Stimulated activated CD4-positive, alpha-beta T cell treated with anti-CD3 and anti-CD28 coated beads, TNF-alpha, amount 100 ng/mL, for 24 hours (primary cell): Measurements from ENCODE around the gene MAN1C1.
A peak's percentile ranks its signal among the peaks of the same experiment; 100 is the strongest.

Experiments
- DNase-seq, 3 experiments: peaks; one replicate each; pipeline ENCODE4 v3.0.0-alpha.2; 2020; ENCODE audit warnings: low read depth in 3 of 3

MAN1C1 gene

DNA sequence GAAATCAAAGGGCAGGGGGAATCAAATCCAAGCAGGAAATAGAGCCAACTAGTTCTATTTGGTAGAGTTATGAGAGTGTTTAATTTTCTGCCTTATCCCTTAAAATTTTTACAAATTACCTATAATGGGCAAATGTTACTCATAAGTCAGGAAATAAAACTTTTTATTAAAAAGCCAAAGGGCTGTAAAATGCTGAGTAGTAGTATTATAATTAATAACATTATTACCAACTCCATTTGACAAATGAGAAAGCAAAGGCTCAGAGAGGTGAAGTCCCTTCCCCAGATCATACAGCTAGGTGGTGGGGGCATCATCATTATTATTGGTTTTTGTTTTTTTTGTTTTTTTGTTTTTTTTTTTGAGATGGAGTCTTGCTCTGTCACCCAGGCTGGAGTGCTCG lies 186.8 kb downstream of the MAN1C1 start:
- DNase-seq: no peak

DNA sequence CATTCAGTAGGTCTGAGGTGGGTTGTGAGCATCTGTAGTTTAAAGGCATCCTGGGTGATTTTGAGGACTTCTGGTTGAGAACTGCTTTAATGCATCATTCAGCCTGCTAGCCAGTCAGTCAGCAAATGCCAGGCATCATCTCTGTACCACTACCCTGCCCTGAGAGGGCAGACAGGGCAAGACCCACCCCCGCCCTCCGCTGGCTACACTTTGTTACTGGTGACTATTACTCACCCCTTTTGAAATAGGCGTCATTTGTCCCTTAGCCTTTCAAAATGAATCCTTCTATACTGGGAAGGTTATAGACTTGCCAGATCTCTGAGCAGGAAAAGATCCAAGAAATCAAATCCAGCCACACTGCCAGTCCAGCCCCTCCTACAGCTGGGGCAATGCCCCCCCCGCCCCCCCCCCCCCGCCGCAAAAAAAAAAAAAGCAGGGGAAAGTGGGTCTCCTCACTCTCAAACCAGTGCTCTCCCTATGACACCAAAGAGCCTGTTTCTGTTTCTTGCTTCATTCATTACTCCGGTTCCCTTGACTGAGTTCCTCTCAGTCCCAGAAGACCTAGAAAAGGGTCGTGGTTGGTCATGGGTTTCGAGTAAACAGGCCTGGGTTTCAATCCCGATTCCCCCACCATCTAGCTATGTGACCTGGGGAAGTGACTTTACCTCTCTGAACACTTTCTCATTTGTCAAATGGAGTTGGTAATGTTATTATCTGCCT lies 187.8 kb downstream of the MAN1C1 start:
- DNase-seq: peak in 1 of 3 experiments; percentile 47

DNA sequence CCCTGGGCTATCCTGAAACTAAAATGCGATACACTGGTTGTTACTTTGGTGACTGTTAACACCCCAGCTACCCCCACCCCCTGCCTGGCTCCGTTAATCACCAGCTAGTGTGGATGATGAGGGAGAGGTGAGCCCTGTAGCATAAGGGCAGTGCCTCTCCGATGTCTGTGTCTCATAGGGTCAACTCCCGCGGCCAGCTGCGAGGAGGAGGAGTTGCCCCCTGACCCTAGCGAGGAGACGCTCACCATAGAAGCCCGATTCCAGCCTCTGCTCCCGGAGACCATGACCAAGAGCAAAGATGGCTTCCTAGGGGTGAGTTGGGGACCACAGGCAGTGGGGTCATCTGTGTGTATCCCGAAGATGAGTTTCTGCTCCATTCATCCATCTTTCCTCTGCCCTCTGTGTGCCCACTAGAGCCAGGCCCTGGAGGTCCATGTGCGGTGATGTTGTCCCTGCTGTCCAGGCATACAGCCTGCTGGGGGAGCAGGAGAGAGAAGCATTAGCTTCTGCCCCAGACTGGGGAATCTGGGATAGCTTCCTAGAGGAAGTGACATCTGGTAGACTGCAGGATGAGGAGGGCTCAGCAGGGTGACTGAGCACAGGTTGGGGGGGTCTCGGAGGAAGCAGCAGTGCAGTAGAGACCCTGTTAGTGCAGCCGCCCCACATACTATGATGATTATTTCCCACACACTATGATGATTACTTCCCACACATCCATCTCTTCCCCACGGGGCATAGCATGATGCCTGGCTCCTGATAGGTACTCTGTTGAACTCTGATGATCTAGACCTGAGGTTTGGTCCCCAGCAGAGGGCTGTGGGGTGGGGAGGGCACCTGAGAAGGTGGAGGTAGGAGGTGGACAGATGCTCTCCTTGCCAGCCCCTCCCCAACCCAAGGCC lies 188.6 kb downstream of the MAN1C1 start:
- no peak for DNase-seq

DNA sequence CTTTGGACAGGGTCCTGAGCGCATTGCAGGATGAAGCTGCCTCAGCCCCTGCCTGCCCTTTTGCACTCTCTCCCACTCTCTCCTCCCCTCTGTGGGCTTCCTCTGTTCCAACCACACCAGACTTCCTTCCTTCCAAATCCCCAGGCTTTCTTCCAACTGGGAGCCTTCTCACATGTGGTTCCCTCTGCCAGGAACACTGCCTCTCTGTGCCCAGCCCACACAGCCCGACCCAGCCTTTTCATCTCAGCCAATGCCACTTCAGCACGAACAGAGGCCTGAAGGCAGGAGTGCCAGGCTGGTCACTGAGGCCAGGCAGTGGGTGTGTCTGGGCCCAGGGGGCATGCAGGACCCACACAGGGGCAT lies 189.3 kb downstream of the MAN1C1 start:
- no peak for DNase-seq

DNA sequence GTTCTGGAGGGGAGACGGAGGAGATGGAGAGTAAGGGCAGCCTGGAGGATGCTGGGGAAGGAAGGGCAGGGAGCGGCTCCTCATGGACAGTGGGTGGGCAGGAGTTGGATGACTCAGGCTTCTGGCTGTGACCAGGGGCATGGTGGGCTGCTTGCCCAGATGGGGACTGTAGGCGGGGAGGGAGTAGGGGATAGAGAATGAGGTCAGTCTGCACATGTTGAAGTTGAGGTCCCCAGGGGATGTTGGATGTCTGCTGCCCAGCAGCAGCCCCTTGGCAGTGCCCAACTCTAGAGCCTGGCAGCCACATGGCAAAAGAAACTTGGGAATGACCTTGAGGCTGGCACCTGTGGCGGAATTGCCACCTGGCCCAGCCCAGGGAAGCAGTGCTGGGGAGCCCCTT lies 189.8 kb downstream of the MAN1C1 start:
- no peak for DNase-seq

DNA sequence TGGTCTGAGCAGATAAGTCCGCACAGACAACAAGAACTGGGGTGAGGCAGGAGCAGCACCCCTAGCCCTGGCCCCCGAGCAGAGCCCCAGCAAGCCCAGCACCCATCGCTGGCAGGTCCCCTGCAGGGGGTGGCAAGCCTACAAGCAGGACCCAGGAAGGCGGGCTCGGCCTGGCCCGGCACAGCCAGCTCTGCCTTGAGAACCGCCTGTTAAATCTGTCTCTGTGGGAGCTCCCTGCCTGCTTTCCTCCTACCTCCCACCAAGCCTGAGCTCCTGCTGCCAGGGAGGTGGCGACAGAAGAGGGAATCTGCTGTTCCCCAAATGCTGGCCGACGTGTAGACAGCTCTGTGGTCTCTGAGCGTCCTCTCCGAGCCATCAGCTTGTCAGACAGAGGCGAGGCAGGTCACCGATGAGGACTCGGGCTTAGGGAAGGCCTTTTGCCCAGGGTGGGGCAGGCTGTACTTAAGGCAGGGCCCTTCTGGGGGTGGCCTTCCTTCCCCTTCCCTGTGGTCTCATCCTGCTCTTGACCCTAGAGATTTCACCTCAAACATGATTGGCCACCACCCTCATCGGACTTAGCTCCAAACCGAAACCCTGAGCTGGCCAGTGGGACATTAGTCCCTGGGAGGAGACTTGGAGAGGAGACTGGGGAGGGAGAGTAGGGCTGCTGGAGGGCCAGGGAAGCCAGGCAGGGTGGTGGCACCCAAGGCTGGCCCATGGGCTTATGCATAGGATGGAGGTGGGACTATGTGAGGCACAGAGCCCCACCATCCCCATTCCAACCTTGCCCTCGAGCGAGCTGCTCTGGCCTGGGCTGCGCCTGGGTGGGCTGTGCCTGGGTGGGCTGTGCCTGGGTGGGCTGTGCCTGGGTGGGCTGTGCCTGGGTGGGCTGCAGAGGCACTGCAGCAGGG lies 191.1 kb downstream of the MAN1C1 start:
- DNase-seq: no peak

DNA sequence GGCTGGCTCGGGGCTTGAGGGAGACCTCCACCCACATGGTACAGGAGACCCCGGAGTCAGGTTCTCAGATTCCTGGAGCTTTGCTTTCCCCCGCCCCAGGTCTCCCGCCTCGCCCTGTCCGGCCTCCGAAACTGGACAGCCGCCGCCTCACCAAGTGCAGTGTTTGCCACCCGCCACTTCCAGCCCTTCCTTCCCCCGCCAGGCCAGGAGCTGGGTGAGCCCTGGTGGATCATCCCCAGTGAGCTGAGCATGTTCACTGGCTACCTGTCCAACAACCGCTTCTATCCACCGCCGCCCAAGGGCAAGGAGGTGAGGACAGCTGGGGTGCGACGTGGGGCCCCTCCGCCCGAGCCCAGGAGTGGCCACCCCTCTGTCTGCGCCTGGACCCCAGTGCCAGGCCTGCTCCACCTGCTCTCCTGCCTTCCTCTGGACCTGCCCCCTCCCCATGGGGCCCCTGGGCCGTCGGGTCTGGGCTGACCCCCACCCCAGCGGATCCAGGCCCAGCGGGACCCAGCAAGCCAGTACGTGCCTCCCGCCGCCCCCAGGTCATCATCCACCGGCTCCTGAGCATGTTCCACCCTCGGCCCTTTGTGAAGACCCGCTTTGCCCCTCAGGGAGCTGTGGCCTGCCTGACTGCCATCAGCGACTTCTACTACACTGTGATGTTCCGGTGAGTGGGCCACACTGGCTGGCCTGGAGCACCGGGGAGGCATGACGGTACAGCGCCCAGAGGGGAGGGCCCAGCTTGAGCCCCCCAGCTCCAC lies 192.1 kb downstream of the MAN1C1 start:
- no peak for DNase-seq

DNA sequence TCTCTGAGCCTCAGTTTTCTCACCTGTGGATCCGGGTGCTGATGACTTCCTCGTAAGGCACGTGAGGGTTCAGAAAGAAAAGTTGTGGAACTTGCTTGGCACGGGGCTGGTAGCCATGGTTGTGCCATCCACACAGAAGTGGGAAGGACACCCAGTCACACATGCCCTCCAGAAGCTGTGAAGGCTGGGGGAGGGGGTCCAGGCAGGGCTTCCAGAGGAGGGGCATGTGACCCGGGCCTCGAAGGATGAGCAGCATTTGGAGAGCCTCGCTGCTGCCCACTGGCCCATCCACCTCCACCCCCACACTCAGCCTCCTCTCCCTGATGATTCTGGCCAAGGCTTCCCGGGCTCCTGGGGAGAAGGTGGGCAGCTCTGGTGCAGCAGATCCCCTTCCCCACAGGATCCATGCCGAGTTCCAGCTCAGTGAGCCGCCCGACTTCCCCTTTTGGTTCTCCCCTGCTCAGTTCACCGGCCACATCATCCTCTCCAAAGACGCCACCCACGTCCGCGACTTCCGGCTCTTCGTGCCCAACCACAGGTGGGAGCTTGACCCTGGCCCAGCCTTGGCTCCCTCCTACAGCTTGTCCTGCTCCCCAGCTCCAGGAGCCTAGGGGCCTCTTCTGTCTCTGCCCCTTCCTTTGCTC lies 192.8 kb downstream of the MAN1C1 start:
- no peak for DNase-seq

DNA sequence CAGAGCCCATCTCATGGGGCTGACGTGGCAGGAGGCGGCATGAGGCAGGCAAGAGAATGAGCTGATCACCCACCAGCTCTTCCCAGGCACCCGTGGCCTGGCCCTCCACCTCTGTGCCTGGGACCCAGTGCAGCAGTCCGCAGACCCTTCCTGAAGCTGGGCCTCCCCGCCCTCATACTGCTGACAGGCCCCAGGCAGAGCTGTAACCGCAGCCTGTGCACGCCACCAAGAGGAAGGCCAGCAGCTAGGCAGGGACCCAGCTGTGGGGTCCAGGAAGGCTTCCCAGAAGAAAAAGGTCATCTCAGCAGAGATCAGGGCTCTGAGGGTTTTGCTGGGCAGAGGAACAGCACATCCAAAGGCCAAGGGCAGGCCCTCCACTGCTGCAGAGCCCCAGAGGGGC lies 193.3 kb downstream of the MAN1C1 start:
- no peak for DNase-seq

DNA sequence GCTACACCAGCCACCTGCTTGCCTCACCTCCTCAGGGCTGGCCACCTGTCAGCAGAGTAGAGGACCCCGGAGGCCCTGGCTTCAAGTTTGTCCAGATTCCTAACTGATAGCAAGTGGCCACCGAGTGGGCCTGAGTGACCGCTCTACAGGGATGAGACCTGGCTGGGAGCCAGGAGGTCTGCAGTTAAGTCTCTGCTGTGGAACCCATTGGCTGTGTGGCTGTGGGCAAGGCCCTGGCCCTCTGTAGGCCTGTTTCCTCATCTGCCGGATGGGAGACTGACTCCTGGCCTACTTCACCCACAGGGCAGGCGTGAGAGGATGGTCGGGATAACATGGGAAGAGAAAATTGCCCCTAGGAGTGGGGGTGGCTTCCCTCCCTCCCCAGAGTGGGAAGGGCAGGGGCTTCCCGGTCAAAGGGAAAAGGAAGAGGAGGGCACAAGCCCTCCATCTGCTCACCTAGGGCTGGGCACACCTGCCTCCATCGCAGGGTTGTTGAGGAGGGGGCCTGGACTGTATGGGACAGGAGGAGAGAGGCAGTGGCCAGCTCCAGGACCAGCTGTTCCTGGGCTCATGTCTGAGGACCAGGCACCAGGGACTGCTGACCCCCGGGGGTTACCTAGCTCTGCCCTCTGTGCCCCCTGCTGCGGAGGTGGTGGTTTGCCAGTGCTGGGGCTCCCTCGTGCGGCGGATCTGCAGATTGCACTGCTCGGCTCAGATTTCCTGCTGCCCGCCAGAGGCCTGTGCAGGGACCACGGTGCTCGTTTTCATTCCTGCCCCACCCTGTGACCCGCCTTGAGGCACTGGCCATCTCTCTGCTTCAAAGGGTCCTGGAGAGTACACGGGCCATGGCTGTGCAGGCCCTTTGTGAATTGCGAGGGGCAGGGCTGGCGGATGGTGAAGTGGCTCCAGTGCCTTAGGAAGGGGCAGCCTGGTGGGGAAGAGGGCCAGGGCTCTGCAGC lies 194.0 kb downstream of the MAN1C1 start:
- DNase-seq: peak; percentile 60 to 77 (median 69)

DNA sequence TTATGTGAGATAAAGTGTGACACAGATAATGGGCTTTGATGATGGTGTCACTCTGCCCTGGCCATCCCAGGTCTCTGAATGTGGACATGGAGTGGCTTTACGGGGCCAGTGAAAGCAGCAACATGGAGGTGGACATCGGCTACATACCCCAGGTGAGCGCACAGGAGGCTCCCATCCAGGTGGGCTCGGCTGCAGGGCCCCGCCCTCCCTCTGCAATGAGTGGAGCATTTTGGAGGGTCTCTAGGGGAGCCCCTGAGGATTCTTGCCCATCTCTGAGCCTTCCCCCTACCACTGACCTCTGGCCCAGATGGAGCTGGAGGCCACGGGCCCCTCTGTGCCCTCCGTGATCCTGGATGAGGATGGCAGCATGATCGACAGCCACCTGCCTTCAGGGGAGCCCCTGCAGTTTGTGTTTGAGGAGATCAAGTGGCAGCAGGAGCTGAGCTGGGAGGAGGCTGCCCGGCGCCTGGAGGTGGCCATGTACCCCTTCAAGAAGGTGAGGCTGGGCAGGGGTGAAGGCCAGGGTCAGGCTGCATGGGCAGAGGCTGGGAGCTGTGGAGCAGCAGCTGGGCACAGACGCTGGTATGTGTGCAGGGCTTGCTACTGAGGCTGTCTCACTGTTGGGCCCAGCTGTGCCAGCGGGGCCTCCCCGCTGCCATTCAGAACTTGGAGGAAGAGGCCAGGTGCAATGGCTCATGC lies 194.9 kb downstream of the MAN1C1 start:
- DNase-seq: no peak

DNA sequence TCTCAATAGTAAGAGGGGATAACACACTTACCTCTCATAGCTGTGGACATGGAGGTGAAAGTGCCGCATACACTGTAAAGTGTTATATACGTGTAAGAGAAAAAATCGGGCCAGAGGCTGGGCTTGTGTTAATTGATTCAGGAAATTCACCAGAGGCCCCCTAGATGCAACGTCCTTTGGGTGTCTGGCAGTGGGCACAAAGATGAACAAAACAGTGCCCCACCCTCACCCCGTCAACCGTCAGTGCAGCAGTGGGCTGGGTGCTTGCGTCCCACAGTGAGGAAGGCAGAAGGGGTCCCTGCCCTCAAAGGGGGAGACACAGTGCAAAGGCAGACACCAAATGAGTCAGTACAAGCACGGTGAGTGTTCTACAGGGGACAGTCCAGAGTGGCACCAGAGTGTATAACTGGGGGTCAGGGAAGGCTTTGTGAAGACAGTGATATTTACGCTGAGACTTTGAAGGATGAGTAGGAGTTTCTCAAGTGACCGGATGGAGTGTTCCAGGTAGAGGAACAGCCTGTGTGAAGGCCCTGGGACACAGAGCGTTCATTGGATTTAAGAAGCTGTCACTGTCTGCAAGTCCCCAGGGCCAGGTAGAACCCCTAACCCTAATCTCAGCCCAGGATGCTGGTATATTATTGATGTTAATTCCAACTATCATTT lies 196.6 kb downstream of the MAN1C1 start:
- DNase-seq: no peak

DNA sequence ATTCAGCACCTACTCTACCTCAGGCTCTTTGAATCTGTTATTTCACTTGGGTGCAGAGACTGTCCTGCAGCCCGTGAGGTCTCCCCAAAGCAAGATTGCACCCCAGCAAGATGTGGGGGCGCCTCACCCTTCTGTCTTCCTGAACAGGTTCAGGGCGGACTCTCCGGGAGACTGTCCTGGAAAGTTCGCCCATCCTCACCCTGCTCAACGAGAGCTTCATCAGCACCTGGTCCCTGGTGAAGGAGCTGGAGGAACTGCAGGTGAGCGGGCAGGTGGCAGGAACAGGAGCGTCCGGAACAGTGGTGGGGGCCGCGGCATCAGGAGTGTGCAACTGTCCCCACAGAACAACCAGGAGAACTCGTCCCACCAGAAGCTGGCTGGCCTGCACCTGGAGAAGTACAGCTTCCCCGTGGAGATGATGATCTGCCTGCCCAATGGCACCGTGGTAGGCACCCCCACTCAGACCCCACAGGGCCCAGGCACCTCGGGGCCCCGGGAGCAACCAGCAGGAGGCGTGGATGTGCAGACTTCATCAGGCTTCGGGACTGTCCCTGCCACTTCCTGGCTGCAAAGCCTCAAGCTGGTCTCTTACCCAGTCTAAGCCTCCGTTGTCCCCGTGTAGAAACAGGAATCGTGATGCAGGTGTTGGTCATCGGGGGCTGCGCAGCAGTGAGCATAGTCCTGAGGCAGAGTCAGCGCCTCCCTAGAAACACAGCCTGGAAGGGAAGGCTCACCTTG lies 197.3 kb downstream of the MAN1C1 start:
- DNase-seq: no peak

DNA sequence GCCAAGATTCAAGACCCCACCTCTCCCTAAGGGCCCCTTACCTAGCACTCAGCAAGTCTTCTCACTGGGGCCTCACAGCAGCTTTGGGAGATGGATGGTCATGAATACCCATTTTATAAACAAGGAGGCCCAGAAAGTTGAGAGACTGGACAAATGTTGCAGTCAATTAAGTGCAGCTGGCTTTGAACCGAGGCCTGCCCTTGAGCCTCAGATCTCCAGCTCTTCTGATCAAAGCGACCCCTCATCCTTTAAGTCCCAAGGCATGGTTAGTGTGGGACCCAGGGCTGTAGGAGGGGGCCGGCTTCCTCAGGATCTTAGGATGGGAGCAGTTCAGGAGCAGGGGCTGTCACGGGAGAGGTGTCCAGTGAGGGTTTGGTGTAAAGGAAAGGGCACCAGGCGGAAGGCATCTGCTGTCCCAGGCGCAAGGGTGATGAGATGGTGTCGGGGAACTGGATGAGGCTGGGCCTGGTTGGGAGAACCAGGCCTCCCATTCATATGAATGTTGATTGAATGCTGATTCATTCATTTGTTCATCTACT lies 198.0 kb downstream of the MAN1C1 start:
- DNase-seq: no peak

DNA sequence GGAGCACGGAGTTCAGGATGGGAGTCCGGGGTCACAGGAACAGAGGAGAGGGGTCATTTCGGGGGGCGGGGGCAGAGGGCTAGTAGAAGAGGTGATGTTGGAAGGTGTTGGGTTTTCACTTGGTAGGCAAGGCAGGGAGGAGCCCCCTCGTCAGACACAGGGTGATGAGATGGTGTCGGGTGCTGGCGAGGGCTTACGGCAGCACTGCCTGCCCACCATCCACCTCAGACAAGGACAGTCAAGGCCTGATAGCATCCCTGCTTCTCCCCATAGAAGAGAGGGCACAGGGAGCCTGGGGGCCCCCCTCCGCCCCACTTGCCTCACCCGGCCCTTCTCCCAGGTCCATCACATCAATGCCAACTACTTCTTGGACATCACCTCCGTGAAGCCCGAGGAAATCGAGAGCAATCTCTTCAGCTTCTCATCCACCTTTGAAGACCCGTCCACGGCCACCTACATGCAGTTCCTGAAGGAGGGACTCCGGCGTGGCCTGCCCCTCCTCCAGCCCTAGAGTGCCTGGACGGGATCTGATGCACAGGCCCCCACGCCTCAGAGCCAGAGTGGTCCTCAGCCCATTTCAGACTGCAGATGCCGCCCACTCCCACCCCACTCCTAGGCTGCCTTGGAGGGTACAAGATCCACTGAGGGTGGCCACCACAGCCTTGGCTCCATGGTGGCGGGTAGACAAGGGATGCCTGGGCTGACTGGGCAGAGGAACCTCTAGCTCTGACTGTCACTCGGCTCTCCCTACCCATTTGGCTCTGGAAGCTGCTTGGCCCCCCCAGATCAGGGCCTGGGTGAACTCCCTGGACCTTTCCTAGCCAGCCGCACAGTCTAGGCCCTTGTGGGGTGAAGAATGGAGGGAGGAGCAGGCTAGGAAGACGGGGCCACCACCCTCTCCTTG lies 198.9 kb downstream of the MAN1C1 start:
- DNase-seq: no peak

DNA sequence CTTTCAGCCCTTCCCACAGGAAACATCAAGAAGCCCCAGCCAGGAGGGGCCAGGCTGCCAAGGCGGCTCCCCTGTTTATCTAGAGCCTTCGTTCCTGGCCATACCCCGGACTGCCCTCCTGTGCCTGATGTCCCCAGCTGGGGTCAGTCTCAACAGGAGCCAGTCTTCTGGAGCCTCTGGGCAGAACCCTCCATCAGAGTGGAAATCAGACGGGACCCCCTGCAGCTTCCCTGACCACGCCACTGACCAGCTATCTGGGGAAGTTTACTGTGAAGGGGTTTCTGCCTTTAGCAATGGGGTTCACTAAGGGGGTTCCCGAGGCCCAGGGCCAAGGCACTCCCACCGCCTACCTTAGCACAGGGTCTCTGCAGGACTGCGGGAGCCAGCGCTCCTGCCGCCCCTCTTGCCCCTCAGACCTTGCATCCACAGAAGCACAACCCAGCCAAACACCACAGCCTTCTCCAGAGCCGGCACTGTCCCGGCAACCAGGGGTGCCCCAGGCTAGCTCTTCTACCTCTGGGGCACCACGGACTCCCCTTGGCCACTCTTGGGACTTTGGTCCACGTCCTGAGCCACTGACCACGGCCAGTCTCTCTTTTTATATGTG lies 199.6 kb downstream of the MAN1C1 start:
- DNase-seq: no peak
